Gastroesophageal sphincter (tissue), 4 donors: ENCODE data around the gene PRKAR2B. TPM values are rescaled to one million over a fixed set of nuclear protein-coding genes. Genes with fewer than 3 reads are reported as not detected.

Source experiments
- ATAC-seq: fragments of 150-250 bp; one replicate; pipeline ENCODE4 v1.9.1; 2016; ENCODE audit warnings: mild to moderate bottlenecking, moderate library complexity
- H3K27ac ChIP-seq, 4 donors: fragments of 200-600 bp; sonication (generic) in 3 of 4; 1 replicate in 3 of 4; 2 replicates in 1 of 4; pipeline ENCODE4 v1.5.1; 2016 to 2019
- H3K27me3 ChIP-seq: fragments of 200-600 bp; sonication (generic); one replicate; pipeline ENCODE4 v1.5.1; 2019
- H3K36me3 ChIP-seq, 2 donors: fragments of 200-600 bp; sonication (generic); one replicate each; pipeline ENCODE4 v1.5.1; 2019; ENCODE audit warnings: control low read depth in 1 of 2
- H3K4me1 ChIP-seq, 3 donors: fragments of 200-600 bp; sonication (generic); 1 replicate in 2 of 3; 2 replicates in 1 of 3; pipeline ENCODE4 v1.5.1; 2016 to 2019; ENCODE audit warnings: control low read depth in 2 of 3
- H3K4me3 ChIP-seq, 2 donors: fragments of 200-600 bp; sonication (generic); one replicate each; pipeline ENCODE4 v1.5.1; 2019; ENCODE audit warnings: mild to moderate bottlenecking in 1 of 2, moderate library complexity in 1 of 2
- H3K9me3 ChIP-seq, 3 donors: fragments of 200-600 bp; sonication (generic); one replicate each; pipeline ENCODE4 v1.5.1; 2017 to 2019; ENCODE audit warnings: control low read depth in 2 of 3
- EP300 ChIP-seq: sonication (generic); formaldehyde crosslinking; IDR thresholded peaks from one replicate; pipeline ENCODE4 v1.6.1; 2017; ENCODE audit warnings: antibody characterized with exemption, mild to moderate bottlenecking
- POLR2A ChIP-seq, 2 donors: fragments of 450-650 bp; IDR thresholded peaks; one replicate each; pipeline ENCODE4 v1.6.1; 2017; ENCODE audit warnings: antibody characterized with exemption in 2 of 2, mild to moderate bottlenecking in 2 of 2, moderate library complexity in 1 of 2
- POLR2AphosphoS5 ChIP-seq: sonication (generic); formaldehyde crosslinking; IDR thresholded peaks from one replicate; pipeline ENCODE4 v1.6.1; 2017; ENCODE audit warnings: antibody characterized with exemption
- WGBS, 2 donors: methylation state at CpG; one replicate each; pipeline ENCODE4 v1.1.5; 2018; ENCODE audit warnings: low coverage in 1 of 2; 5-methylcytosine and 5-hydroxymethylcytosine counted together
- total RNA-seq, 4 donors: library from RNA; depleted of rRNA; stranded (reverse); fragments of >200 nt; gene quantifications; one replicate each; pipeline ENCODE4 v1.1.0, GENCODE V29; 2016
- TF ChIP-seq, protein P1 (sequence below), 4 experiments: fragments of 200-600 bp in 2 of 4; fragments of 450-650 bp in 2 of 4; sonication (generic) in 1 of 4; IDR thresholded peaks; one replicate each; pipeline ENCODE4 v1.5.1; 2017 to 2019; ENCODE audit warnings: antibody characterized with exemption in 4 of 4, mild to moderate bottlenecking in 2 of 4, moderate library complexity in 2 of 4

The PRKAR2B gene
- total RNA-seq, 4 donors from 2014 or later, result 83.5 to 160 (median 119) TPM

DNA sequence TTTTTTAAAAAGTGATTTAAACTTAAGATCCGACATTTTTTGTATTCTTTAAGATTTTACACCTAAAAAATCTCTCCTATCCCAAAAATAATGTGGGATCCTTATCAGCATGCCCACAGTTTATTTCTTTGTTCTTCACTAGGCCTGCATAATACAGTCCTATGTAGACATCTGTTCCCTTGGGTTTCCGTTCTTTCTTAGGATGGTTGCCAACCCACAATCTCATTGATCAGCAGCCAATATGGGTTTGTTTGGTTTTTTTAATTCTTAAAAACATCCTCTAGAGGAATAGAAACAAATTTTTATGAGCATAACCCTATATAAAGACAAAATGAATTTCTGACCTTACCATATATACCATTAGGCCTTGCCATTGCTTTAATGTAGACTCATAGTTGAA lies 115.9 kb downstream of the PRKAR2B start:
- no peak for ATAC-seq
- 66 to 80% methylated on average over 2 of the region's 2 CpGs for WGBS, 2 donors
- Histone ChIP-seq H3K4me3 (no peak overlapping the region), H3K27me3 (no peaks in the 10 kb centered on the region), H3K9me3 (no peaks in the 10 kb centered on the region), H3K36me3 (peaks cover 0 to 47% of the 10 kb centered on the region in 2 donors), H3K27ac (no peak overlapping the region), H3K4me1 (no peaks in the 10 kb centered on the region)
- TF ChIP-seq POLR2A (IDR thresholded peaks at IDR 0.05), result no peak
- no peak for TF ChIP-seq EP300
- TF ChIP-seq, protein P1, sequence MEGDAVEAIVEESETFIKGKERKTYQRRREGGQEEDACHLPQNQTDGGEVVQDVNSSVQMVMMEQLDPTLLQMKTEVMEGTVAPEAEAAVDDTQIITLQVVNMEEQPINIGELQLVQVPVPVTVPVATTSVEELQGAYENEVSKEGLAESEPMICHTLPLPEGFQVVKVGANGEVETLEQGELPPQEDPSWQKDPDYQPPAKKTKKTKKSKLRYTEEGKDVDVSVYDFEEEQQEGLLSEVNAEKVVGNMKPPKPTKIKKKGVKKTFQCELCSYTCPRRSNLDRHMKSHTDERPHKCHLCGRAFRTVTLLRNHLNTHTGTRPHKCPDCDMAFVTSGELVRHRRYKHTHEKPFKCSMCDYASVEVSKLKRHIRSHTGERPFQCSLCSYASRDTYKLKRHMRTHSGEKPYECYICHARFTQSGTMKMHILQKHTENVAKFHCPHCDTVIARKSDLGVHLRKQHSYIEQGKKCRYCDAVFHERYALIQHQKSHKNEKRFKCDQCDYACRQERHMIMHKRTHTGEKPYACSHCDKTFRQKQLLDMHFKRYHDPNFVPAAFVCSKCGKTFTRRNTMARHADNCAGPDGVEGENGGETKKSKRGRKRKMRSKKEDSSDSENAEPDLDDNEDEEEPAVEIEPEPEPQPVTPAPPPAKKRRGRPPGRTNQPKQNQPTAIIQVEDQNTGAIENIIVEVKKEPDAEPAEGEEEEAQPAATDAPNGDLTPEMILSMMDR (IDR thresholded peaks at IDR 0.05), result no peak
- TF ChIP-seq POLR2AphosphoS5, result no peak

DNA sequence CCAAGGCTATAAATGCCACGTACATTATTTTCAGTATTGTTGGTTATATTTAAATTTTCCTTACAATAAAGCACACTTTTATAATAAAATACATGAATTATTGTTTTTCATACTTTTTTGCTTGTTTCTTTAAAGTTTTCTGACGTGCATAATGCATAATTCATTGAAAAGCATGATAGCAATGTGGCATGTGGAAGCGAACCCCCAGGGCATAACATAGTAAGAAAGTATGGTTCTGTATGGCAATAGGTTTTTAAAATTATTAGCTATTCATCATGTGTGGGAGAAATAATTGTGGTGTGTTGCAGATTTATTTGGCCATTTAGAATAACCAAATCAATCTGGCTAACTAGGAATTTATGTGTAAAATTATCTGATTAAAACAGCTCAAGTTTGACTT lies 116.9 kb downstream of the PRKAR2B start:
- peaks cover 0 to 44% of the 10 kb centered on the region in 2 donors for H3K36me3 ChIP-seq
- TF ChIP-seq POLR2AphosphoS5 (no peak), POLR2A (IDR thresholded peaks at IDR 0.05) (no peak), EP300 (no peak)
- TF ChIP-seq, protein P1 (IDR thresholded peaks at IDR 0.05), result no peak
- no peaks in the 10 kb centered on the region for H3K4me1 ChIP-seq
- no peak for ATAC-seq
- H3K9me3 ChIP-seq, result no peaks in the 10 kb centered on the region
- WGBS, 2 donors, result 81 to 83% methylated on average over 3 of the region's 3 CpGs
- no peak overlapping the region for H3K4me3 ChIP-seq
- no peaks in the 10 kb centered on the region for H3K27me3 ChIP-seq
- H3K27ac ChIP-seq, result no peak overlapping the region

DNA sequence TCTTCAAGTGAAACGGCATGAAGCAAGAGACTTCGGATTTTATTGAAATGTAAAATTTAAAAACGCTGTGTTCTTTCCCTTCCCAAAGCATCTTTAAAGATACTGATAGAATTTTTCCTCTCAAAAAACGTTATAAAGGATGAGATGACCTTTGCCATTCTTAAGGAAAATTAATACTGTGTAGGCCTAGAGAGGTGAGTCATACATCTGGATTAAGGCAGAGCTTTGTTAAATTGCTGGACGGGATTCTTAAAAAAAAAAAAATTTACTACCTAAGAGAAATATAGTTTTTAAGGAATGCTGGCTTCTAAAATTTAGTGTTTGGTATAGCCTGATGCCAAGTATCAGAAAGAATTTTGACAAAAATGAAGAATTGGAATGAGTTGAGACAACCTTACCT lies 118.0 kb downstream of the PRKAR2B start:
- no peak for ATAC-seq
- H3K4me3 ChIP-seq, result no peak overlapping the region

DNA sequence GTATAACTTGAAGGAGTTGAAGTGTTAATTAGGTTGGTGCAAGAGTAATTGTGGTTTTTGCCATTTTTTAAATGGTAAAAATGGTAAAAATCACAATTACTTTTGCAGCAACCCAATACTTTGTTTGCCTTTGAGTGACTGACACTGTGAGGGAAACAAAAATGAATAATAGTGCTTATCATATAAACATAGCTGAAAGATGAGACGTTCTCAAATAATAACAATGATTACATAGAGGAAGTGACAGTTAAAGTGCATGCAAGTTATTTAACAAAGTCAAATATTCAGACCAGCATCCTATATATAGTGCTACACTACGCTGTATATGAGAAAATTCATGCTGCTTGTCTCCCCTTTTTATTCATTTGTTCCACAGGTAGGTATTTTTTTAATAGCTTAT lies 119.6 kb downstream of the PRKAR2B start:
- peaks cover 0 to 17% of the 10 kb centered on the region in 2 donors for H3K36me3 ChIP-seq
- no peak for ATAC-seq
- no peaks in the 10 kb centered on the region for H3K27me3 ChIP-seq
- TF ChIP-seq, protein P1 (IDR thresholded peaks at IDR 0.05), result no peak
- TF ChIP-seq EP300 (no peak), POLR2AphosphoS5 (no peak), POLR2A (IDR thresholded peaks at IDR 0.05) (no peak)
- no peak overlapping the region for H3K27ac ChIP-seq
- WGBS, 2 donors, result 22 to 48% methylated on average over 2 of the region's 2 CpGs
- H3K9me3 ChIP-seq, result no peaks in the 10 kb centered on the region
- H3K4me1 ChIP-seq, result peaks cover 0 to 8% (median 0%) of the 10 kb centered on the region in 3 donors
- no peak overlapping the region for H3K4me3 ChIP-seq

More for the DNA sequence above, 118.0 kb downstream of the PRKAR2B start:
- Histone ChIP-seq H3K27me3 (no peaks in the 10 kb centered on the region), H3K36me3 (peaks cover 0 to 33% of the 10 kb centered on the region in 2 donors), H3K4me1 (peaks cover 0 to 6% (median 0%) of the 10 kb centered on the region in 3 donors), H3K27ac (no peak overlapping the region), H3K9me3 (no peaks in the 10 kb centered on the region)
- TF ChIP-seq, protein P1 (IDR thresholded peaks at IDR 0.05), result no peak
- TF ChIP-seq POLR2A (IDR thresholded peaks at IDR 0.05) (no peak), EP300 (no peak), POLR2AphosphoS5 (no peak)
- 62 to 67% methylated on average over 3 to 5 of the region's 5 CpGs for WGBS, 2 donors

DNA sequence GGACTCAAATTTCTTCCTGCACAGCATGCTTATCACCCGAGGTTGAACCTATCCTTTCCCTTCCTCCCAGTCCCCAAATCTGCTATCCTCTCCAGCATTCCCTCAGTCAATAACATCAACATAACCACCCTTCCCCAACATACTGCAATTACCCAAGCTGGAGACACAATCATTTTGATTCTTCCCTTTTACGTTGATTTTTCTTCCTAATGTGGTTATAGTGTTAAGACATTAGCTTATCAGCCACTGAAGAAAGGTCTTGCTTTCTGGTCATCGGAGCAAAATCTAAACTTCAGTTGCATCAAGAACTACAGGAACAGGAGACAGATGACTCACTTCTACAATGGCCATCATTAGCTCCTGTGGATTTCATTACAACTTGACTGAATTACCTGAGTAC lies 120.8 kb downstream of the PRKAR2B start:
- Histone ChIP-seq H3K27ac (no peak overlapping the region), H3K4me1 (peaks cover 0 to 12% (median 2%) of the 10 kb centered on the region in 3 donors), H3K27me3 (no peaks in the 10 kb centered on the region), H3K4me3 (no peak overlapping the region), H3K36me3 (peaks cover 0 to 5% of the 10 kb centered on the region in 2 donors), H3K9me3 (no peaks in the 10 kb centered on the region)
- WGBS, 2 donors, result 61 to 62% methylated on average over 3 of the region's 3 CpGs
- no peak for ATAC-seq
- TF ChIP-seq, protein P1 (IDR thresholded peaks at IDR 0.05), result no peak
- TF ChIP-seq EP300, result no peak
